ENCODE data around the gene DGCR2.
"Not testable (repeated sequence)": the region's sequence is repeated elsewhere in the genome, so short reads cannot be mapped to it uniquely, and the experiment has no call there.

DGCR2 gene

DNA sequence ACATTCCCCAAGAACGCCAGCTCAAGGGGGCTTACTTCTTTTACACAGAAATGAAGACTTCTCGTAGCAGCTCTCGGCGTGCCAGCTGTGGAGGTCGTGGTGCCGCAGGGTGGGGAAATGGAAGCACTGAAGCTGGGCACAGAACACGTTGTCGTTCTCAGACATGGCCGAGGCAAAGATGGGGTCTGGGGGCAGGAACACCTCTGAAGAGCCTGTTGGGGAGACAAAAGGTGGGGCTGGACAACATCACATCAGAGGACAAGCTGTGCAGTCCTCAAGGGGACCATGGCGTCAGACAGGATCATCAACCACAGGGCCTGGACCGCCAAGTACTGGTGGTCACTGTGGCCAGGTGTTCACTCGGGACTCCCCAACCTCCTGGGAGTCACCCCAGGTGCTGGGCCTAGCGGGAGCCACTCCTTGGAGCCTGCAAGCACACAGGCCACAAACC lies 65.2 kb downstream of the DGCR2 start:
- DNase-seq, result no peak

DNA sequence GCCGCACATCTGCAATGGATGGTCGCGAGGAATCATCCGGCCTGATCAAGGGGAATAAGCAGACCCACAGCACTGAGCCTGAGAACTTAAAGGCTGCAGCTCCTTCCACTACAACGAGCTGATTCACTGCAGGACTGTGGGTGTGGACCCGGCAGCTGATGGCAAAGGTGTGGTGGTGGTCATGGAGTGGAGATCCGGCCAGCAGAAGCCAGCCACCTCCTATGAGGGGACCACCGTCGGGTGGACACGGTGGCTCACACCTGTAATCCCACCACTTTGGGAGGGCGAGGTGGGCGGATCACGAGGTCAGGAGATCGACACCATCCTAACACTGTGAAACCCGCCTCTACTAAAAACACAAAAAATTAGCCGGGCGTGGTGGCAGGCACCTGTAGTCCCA lies 66.4 kb downstream of the DGCR2 start:
- no peak for DNase-seq

DNA sequence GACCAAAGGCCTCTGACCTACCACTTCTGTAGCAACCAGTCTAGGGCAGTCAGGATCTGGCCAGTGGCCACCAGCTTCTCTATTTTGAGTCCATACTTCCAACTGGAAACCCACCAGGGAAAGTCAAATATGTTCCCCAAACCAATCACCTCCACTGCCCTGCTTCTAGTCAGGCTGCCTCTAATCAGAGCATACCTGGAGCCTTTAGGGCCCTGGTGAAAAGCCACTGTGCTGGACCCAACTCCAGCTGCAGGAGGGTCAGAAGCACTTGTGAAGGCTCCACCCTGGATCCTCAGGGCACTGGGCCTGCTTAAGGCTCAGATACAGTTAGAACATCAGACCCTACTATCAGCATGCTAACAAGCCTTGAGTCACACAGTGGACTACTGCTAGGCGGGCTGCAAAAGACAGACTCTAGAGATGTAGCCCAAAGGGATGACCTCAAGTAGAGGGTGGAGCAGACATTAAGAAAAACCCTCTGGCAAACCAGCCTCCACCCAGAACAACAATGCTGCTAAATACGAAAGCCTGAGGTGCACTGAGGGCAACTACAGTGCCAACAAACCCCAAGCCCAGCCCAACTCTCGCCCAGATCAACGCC lies 69.2 kb downstream of the DGCR2 start:
- no peak for DNase-seq

DNA sequence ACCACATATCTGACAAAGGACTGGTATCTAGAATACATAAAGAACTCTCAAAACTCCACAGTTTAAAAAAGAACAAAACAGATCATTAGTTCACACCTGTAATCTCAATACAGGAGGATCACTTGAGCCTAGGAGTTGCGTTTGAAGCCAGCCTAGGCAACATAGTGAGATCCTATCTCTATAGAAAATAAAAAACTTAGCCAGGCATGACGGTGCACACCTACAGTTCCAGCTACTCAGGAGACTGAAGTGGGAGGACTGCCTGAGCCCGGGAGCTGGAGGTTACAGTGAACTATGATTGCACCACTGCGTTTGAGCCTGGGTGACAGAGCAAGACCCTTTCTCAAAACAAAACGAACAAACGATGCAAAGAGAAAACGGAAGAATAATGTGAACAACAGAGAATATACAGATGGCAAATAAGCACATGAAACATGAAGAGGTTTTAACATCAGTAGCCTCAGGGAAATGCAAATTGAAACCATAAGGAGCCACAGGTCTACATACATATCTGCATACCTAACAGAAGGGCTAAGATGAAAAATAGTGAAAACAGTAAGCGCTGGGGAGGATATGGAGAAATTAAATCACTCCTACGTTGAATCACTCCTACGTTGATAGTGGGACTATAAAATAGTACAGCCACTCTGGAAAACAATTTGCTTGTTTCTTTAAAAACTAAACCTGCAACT lies 70.7 kb downstream of the DGCR2 start:
- DNase-seq, result no peak

DNA sequence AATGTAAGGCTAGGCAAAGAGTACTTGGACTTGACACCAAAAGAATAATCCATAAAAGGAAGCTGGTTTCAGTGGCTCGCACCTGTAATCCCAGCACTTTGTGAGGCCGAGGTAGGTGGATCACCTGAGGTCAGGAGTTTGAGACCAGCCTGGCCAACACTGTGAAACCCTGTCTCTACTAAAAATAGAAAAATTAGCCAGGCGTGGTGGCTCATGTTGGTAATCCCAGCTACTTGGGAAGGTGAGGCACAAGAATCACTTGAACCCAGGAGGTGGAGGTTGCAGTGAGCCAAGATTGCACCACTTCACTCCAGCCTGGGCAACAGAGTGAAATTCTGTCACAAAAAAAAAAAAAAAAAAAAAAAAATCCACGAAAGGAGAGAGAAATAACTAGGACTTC lies 71.4 kb downstream of the DGCR2 start:
- not testable (repeated sequence) for DNase-seq

DNA sequence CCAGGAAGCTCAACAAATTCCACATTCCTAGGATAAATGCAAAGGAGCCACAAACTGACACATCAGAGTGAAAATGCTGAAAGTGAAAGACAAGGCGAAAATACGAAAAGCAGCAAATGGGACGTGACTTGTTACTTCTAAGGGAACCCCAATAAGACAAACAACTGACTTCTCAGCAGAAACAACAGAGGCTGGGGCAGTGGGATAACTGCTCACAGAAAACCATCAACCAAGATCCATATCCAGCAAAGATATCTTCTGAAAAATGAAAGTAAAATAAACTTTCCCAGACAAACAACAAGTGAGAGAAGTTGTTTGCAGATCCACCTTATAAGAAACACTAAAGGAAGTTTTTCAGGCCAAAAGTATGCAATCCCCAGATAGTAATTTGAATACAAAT lies 72.1 kb downstream of the DGCR2 start:
- DNase-seq, result no peak

DNA sequence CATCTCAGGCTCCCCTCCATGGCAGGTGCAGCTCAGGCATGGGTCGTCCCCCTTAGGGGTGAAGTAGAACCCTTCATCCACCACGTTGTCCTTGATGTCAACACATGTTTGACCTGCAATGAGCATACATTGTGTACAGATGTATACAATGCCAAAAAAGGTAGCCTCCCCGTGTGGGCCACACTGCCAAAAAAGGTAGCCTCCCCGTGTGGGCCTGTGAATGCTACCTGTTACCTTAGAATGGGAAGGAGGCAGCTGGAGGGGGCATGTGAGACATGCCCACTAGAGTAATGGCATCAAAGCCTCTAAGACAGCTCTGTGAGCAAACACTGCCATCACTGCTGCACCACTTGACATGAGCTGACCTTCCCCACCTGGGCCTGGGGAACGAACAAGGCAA lies 73.7 kb downstream of the DGCR2 start:
- no peak for DNase-seq

DNA sequence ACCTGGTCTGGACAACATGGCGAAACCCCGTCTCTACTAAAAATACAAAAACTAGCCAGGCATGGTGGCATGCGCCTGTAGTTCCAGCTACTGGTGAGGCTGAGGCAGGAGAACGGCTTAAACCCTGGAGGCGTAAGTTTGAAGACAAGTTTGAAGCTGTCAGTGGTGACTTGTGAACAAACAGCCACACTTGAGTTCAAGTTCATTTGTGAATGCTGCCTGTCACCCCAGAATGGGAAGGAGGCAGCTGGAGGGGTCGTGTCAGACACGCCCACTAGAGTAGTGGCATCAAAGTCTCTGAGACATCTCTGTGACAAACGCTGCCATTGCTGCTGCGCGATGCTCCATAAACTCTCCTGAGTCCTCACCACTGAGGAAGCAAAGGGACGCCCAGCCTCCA lies 74.2 kb downstream of the DGCR2 start:
- DNase-seq, result no peak

DNA sequence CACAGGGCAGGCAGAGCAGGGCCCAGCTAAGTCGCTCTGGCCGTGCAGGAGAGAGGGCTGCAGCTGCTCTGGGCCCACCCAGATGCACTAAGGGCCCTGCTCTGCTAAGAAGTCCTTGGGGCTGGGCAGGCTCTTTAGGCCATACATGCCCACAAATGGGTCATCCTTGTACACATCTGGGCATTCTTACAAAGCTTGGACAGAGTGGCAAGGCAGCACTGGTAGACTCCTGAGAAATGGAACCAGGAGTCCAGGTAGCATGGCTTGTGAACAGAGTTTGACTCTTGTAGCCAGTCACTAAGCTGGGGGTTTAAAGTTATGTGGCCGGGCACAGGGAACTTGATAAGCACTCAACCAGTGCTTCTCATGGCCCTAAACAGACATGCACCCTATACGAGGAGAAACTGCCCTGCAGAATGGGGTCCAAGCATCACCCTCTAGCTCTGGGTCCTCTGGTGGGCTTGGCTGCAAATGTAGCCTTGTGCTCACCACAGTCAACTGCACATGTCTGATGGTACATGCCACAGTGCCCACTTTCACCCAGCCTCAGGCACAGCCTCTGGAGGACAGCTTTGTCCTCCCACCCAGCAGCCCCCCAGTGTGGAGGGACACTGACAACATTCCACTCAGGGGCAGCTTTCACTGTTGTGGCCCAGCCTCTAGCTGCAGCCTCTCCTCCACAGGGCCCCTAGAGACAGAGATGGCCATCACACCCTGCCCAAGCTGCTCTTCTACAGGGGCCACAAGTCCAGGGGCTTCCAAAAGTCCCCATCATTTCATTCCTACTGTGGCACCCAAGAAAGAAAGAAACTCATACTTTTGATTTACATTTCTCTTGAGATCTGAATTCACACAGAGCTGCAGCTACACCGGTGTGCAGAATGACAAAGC lies 75.2 kb downstream of the DGCR2 start:
- DNase-seq, result no peak

DNA sequence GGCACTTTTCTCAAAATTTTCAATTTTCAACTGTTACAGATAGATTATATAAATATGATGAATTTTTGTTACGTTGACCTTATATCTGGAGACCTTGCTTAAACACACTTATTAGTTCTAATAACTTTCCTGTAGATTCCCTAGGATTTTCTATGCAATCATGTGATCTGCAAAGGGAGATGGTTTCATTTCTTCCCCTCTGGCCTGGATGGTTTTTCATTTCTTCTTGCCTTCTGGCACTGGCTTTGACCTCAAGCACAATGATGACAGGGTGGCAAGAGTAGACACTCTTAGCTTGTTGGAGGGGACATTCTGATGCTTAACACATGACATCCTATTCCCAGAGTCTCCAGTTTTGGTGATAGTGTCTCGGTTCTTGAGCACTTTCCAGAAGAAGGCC lies 75.9 kb downstream of the DGCR2 start:
- DNase-seq, result no peak

DNA sequence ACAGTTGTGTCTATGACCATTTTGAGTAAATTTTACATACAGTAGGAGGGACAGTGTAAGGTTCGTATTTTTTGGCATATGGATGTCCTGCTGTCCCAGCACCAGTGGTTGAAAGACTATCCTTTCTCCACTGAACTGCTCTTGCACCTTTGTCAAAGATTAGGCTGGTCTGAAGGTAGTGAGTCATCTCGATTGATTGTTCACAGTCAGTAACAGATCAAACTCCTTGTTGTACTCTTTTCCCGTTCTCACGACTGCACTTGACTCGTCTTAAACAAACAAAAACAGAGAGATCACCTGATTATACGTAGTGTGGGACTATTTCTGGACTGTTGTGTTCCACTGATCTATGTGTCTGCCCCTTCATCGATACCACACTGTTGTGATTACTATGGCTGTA lies 77.1 kb downstream of the DGCR2 start:
- no peak for DNase-seq

DNA sequence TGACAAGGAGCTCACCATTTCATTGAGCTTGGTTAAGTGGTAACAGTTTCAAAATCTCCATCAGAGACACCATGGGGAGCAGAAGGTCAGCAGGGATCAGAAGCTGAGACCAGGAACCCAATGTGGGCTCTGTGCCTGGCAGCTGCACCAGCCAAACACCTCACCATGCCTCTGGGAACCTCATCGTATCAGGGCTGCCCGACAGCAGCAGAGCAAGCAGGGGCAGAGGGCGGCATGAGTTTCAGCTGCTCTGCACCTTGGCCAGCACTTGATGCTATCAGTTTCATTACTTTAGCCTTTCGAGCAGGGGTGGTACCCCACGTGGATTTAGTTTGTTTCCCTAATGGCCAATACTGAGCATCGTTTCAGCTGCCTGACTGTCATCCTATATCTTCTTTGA lies 77.8 kb downstream of the DGCR2 start:
- no peak for DNase-seq

DNA sequence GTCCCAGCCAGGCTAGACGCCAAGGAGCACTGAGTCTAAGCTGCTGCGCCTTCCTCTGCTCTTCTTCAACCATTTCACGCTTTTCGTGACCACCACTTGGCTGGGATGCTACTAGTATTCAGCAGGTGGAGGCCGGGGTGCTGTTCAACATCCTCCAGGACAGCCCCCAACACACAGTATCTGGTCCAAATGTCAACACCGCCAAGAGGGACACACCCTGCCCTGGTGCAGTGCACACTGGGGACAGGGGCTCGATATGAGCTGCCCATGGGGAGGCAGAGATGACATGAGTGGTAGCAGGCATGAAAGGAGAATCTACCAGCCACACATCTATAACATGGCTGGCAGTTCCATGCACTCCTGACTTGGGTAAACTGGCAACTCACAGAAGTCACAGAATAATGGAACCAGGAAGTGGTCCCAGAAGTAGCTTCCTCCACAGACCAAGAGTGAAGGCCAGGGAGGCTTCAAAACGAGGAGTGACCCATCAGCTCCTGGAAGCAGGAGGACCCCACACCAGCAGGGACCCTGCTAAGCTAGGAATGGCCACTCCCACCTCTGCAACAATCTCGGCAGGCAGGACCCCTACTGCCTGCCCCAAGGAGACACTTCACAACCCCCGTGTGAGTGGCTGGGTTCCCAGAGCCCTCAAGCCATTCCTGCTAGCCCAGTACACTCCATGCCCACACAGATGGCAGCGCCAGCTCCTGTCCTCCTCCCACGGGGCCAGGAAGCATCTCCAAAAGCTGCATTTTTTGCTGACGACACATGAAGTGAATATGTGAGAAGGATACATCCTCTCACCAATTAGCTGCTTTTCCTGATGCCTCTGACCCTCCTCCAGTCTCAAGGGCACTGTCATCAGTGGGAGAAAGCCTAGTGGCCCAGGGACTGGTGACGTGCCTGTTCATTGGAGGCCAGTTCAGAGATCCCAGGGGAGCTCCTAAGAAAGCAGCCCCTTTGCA lies 78.8 kb downstream of the DGCR2 start:
- no peak for DNase-seq

DNA sequence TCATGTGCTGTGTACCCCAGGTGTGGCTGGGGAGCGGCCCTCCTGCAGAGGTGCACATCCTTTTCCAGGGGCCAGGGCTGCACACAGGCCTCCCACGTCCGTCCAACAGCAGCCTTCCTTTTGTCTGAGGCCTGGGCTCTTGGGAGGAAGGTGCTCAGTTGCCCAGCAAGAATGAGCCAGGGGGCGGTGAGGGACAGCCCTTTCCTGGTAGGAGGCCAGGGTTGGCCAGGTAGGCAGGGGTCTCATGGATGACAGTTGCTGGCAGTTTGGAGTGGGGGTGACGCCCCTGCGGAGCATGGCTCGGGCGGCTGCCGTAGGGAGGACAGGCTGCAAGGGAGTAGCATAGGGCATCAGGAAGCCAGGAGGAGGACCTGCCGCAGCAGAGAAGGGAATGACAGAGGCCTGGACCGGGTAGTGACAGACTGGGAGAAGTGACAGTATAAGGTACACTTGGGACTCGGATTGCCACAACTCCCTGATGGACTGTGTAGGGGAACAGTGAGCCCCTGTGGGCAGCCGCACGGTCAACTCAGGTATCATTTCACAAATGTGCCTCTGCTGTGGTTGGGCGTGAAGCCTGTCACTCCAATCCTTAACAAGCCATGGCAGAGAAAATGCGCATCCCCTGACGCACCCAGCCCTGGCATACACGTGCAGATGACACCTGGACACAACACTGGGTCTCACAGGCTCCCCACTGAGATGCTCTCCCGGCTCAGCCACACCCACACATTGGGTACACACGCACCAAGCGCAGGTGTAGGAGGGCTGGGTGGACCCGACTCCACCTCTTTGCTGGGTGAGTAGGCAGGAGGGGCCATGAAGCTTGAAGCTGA lies 79.7 kb downstream of the DGCR2 start:
- DNase-seq, result no peak

DNA sequence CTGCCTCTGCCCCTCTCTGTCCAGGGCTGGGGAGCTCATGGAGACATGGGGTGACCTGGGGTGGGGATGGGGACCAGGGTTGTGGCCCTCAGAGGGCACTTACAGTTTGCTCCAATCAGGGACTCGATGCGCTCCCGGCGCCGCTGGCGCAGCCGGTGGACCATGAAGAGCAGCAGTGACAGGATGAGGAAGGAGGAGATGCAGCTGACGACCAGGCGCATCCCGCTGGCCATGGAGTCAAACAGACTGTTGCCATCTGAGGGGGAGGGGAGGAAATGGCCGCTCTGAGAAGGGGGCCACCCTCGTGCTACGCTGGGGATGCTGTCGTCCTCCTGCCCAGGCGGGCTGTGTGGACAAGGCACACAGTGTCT lies 80.5 kb downstream of the DGCR2 start:
- DNase-seq, result no peak

DNA sequence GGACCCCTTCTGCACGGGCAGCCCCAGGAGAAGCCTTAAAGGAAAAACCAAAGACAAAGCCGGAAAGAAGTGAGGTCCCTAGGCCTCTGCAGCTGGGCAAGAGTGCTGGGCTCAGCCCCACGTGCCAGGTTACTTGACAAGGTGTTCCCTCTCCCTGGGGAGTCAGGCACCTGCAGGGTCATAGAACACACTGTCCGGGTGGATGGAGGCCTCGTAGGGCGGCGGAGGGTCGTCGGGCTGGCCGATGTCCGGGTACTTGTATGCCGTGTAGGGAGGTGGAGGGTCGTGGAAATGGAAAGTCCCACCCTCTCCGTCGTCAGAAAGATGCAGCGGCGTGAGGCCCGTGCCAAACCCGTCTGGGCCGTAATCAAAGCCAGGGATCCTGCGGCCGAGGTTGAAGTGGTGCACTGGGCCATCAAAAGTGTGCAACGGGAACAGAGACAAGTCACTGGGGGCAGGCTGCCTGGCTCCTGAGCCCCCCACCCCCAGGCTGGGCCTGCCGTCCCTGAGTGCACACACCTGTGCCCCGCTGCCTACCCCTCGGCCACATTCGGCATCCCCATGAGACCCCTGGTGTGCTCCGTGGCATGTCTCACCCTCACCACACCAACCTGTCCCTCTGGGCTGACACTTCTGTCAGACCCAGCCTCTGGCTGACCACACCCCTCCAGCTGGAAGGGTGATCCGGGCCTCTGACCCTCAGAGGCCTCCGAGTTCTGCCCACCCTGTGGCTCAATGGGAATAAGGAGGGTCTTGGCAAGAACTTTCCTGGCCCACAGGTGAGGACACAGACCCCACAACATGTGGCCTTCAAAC lies 81.1 kb downstream of the DGCR2 start:
- no peak for DNase-seq

DNA sequence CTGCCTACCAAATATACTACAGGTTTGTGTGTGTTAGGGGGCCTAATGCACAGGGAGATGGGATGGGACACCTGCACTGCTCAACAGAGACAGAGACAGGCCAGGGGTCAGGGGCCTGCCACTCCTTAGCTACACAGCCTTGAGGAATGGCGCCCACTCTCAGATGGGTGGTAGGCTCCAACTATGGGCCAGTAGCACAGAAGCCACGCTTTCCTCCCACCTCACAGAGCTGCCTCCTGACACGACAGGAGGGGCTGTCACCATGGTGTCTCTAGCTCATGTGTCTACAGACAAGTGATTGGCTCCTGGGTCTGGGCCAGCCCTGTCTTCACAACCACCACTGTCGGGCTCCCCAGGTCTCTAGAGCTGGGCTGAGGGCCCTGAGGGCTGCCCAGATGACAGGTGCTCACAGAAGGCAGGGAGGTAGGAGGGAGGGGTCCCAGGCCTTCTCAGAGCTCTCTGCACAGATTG lies 81.8 kb downstream of the DGCR2 start:
- DNase-seq, result no peak

DNA sequence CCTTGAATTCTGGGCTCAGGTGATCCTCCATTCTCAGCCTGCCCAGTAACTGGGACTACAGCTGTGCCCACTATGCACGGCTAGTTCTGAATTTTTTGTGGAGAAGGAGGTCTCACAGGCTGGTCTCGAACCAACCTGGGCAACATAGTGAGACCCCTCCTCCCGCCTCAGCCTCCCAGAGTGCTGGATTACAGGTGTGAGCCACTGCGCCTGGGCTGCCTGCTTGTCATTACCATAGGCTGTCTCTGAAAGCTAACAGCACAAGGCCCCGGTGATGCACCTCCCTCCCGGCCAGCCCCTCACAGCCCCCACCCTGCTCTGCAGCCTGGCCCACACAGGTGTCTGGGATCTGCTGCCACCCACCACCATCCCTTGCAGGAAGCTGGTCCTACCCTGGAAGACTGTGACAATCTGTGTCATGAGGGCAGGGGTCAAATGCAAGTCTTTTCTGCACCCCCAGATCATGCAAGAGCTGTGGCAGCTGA lies 82.4 kb downstream of the DGCR2 start:
- DNase-seq, result no peak

DNA sequence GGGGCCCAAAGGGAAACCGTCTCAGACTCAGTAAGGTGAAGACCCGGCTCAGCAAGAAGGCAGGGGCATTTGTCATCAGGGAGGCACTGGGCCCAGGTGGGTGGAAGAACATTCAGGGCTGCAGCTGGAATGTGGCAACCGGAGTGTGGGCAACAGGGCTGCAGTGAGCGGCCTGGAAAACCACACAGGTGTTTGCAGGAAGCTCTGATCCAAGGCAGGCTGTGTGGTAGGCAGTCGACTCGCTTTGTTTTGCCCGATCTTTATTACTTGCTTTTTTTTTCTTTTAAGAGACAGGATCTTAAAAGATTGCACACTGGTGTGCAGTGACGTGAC lies 82.8 kb downstream of the DGCR2 start:
- DNase-seq, result no peak

DNA sequence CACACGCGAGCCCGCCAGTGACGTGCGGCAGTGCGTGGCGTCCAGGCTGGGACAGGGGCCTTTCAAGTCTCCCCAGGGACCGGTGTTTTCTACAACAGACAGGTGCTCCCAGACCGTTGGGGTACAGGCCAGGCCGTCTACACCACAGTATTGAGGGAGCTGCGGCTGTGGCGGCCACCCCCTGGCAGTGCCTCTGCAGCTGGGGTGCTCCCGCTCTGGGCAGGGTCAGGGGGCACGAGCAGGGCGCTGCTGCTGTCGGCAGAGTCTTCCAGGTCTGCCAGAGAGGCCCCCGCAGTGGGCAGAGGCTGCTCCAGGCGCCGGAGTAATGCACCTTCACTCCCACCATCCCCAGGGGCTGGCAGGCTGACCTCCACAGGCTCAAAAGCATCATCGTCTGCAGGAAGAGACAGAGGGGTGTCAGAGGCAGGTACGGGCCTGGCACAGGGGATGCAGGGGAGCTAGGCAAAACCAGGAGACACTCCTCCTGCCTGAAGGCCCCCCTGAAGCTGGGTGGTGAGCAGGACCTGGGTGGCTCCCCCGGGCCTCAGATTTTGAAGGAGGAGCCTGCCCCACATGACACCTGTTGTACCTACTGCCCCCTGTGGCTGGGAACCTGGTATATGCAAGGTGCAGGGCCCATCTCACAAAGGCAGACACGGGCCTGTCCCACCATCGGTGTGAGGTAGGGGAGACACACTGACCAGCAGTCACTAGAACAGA lies 83.3 kb downstream of the DGCR2 start:
- no peak for DNase-seq

All from NCI-H82 (cell line).